Measurements from ENCODE around the gene PARD3B.

The PARD3B gene

DNA sequence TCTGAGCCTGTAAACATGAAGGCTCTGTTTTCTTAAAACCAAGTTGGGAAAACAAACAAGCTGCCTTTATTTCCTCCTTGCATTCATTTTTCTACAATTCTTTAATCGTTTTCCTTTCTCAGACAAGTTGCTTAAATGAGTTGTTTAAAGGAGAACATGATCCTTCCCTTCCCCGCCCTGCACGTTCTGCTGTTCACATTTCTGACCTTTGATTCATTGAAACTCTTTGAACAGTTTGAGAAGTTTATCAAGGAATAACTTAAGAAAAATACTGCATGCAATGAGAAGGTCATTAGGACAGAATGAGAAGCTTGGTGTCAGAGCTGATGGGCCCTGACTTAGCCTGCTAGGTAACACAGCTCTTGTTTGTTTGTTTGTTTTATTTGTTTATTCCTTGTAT is 181.6 kb downstream of the PARD3B start:
- Histone ChIP-seq H3K27me3 (ENCODE audit: insufficient read depth, poor library complexity, severe bottlenecking) (no peaks in the 10 kb centered on the region), H3K36me3 (ENCODE audit: low read depth) (no peaks in the 10 kb centered on the region), H3K4me3 (ENCODE audit: severe bottlenecking) (no peak overlapping the region), H3K9me3 (ENCODE audit: severe bottlenecking) (no peaks in the 10 kb centered on the region), H3K4me1 (ENCODE audit: insufficient read depth, poor library complexity, severe bottlenecking) (no peaks in the 10 kb centered on the region), H3K27ac (ENCODE audit: poor library complexity, severe bottlenecking) (no peak overlapping the region)
- ATAC-seq (ENCODE audit: low read depth) (no peak), DNase-seq (ENCODE audit: low spot score) (no peak)
- TF ChIP-seq, protein P1, sequence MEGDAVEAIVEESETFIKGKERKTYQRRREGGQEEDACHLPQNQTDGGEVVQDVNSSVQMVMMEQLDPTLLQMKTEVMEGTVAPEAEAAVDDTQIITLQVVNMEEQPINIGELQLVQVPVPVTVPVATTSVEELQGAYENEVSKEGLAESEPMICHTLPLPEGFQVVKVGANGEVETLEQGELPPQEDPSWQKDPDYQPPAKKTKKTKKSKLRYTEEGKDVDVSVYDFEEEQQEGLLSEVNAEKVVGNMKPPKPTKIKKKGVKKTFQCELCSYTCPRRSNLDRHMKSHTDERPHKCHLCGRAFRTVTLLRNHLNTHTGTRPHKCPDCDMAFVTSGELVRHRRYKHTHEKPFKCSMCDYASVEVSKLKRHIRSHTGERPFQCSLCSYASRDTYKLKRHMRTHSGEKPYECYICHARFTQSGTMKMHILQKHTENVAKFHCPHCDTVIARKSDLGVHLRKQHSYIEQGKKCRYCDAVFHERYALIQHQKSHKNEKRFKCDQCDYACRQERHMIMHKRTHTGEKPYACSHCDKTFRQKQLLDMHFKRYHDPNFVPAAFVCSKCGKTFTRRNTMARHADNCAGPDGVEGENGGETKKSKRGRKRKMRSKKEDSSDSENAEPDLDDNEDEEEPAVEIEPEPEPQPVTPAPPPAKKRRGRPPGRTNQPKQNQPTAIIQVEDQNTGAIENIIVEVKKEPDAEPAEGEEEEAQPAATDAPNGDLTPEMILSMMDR (IDR thresholded peaks at IDR 0.05; ENCODE audit: poor library complexity, severe bottlenecking), result no peak

DNA sequence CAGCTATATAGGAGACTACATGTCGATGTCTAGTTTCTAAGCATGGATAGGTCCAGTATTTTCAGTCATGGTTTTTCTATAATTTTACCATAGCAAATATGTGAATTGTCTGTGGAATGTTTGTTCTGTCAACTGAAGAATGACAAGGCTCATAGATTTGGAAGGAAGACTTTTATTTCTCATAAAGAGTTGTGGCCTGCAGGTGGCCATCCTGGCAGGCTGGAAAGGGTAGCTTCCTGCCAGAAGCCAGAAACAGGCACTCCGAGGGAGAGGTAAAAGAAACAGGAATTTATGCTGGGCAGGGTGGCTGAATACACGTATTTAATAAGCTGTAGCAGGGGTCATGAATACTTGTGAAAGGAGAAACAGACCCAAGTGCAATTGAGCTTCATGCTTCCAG is 182.1 kb downstream of the PARD3B start:
- Histone ChIP-seq H3K27me3 (ENCODE audit: insufficient read depth, poor library complexity, severe bottlenecking) (no peaks in the 10 kb centered on the region), H3K4me3 (ENCODE audit: severe bottlenecking) (no peak overlapping the region), H3K36me3 (ENCODE audit: low read depth) (no peaks in the 10 kb centered on the region), H3K4me1 (ENCODE audit: insufficient read depth, poor library complexity, severe bottlenecking) (no peaks in the 10 kb centered on the region), H3K9me3 (ENCODE audit: severe bottlenecking) (no peaks in the 10 kb centered on the region), H3K27ac (ENCODE audit: poor library complexity, severe bottlenecking) (no peak overlapping the region)
- ATAC-seq (ENCODE audit: low read depth), result no peak
- DNase-seq (ENCODE audit: low spot score), result no peak
- TF ChIP-seq, protein P1 (IDR thresholded peaks at IDR 0.05; ENCODE audit: poor library complexity, severe bottlenecking), result no peak

DNA sequence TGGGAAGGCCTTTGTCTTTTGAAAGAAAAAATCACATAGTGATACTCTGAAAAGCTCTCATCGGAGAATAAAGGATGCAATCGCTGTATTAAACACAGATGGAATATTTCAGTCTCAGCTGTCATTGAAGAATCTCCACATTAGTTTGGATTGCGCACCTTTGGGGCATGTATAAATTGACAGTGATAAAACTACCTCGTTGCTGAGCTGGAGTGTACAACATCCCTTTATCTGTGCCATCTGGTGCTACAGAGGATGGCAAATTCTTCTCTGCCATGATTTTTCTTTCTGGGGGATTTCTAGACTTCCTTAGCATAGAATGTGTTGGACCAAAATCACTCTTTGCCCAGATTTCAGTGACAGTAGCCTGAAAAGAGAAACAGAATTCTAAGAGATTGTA is 185.3 kb downstream of the PARD3B start:
- DNase-seq (ENCODE audit: low spot score), result no peak
- Histone ChIP-seq H3K27me3 (ENCODE audit: insufficient read depth, poor library complexity, severe bottlenecking) (no peaks in the 10 kb centered on the region), H3K27ac (ENCODE audit: poor library complexity, severe bottlenecking) (no peak overlapping the region), H3K4me3 (ENCODE audit: severe bottlenecking) (no peak overlapping the region), H3K4me1 (ENCODE audit: insufficient read depth, poor library complexity, severe bottlenecking) (no peaks in the 10 kb centered on the region), H3K36me3 (ENCODE audit: low read depth) (no peaks in the 10 kb centered on the region), H3K9me3 (ENCODE audit: severe bottlenecking) (no peaks in the 10 kb centered on the region)
- TF ChIP-seq, protein P1 (IDR thresholded peaks at IDR 0.05; ENCODE audit: poor library complexity, severe bottlenecking), result no peak
- ATAC-seq (ENCODE audit: low read depth), result no peak

DNA sequence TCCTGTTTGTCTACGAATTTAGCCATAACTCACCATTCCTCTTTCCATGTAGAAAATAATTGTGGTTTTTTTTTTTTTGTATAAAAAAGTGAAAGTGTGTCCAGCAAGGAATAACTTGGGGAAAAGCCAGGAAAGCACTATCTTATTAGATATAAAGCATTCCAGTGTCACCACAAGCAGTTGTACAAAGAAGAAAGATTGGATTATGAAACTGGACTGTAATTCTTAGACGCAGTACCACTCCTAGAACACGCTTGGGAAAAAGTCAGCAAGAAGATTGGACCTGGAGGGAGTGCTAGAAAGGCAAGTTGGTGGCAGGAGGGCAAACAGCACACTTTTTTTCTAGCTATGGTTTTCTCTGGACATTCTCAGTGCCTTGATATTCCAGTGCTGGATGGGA is 186.7 kb downstream of the PARD3B start:
- Histone ChIP-seq H3K4me3 (ENCODE audit: severe bottlenecking) (no peak overlapping the region), H3K9me3 (ENCODE audit: severe bottlenecking) (no peaks in the 10 kb centered on the region), H3K27ac (ENCODE audit: poor library complexity, severe bottlenecking) (no peak overlapping the region), H3K4me1 (ENCODE audit: insufficient read depth, poor library complexity, severe bottlenecking) (no peaks in the 10 kb centered on the region), H3K27me3 (ENCODE audit: insufficient read depth, poor library complexity, severe bottlenecking) (no peaks in the 10 kb centered on the region), H3K36me3 (ENCODE audit: low read depth) (no peaks in the 10 kb centered on the region)
- TF ChIP-seq, protein P1 (IDR thresholded peaks at IDR 0.05; ENCODE audit: poor library complexity, severe bottlenecking), result no peak
- ATAC-seq (ENCODE audit: low read depth), result no peak
- no peak for DNase-seq (ENCODE audit: low spot score)

DNA sequence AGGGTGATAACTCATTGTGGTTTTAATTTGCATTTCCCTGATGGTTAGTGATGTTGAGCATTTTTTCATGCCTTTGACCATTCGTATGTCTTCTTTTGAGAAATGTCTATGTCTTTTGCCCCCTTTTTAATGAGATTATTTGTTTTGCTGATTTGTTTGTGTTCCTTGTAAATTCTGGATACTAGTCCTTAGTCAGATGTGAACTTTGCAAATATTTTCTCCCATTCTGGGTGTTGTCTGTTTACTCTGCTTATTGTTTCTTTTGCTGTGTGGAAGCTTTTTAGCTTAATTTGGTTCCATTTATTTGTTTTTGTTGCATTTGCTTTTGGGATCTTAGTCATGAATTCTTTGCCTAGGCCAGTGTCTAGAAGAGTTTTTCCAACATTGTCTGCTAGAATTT is 192.0 kb downstream of the PARD3B start:
- TF ChIP-seq, protein P1 (IDR thresholded peaks at IDR 0.05; ENCODE audit: poor library complexity, severe bottlenecking), result no peak
- H3K27me3 ChIP-seq (ENCODE audit: insufficient read depth, poor library complexity, severe bottlenecking), result no peaks in the 10 kb centered on the region
- no peak overlapping the region for H3K27ac ChIP-seq (ENCODE audit: poor library complexity, severe bottlenecking)
- DNase-seq (ENCODE audit: low spot score) (no peak), ATAC-seq (ENCODE audit: low read depth) (no peak)
- H3K36me3 ChIP-seq (ENCODE audit: low read depth), result no peaks in the 10 kb centered on the region
- no peak overlapping the region for H3K4me3 ChIP-seq (ENCODE audit: severe bottlenecking)
- no peaks in the 10 kb centered on the region for H3K9me3 ChIP-seq (ENCODE audit: severe bottlenecking)
- H3K4me1 ChIP-seq (ENCODE audit: insufficient read depth, poor library complexity, severe bottlenecking), result no peaks in the 10 kb centered on the region
